GM19397 (cell line): ENCODE results near the gene PLCB2.

Source experiments
- ATAC-seq: cut with Tn5 transposase; IDR thresholded peaks from one replicate; pipeline ENCODE4 v1.9.1; 2021; ENCODE audit warnings: mild to moderate bottlenecking, moderate library complexity; ENCODE audit not compliant: unreplicated experiment

Gene PLCB2

DNA sequence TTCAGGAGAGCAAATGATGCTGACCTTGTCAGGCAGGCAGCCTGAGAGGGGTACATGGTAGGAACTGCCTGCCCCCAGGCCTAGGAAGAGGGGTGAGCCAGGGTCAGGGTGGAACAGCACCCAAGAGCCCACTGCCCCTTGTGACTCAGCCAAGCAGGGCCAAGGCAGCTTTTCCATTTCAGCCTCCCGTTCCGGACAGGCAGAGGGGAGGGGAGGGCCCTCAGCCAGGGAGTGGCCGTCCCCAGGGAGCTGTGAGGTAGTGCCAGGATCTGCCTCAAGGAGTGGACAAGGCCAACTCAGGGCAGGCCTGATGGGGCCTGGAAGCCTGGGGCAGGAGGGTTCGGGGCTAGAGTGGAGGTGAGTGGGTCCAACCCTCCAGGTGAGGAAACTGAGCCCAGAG is 19.8 kb downstream of the PLCB2 start:
- no peak for ATAC-seq

DNA sequence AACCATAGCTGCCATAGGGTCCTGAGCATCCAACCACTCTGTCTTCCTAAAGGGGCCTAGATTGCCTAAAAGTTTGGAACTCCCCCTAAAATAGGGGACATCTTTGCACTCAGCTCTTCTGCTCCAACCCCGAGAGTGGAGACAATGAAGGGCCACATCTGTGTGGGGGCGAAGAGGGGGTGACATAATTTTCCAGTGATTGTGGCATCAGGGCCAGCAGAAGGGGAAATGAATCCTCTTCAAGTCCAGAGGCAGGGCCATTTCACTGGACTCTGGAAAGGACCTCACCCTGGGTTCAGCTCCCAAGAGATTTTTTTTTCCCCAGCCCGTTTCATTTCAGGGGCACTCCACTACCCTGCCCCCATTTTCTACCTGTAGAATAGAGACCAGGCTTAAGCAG is 20.2 kb downstream of the PLCB2 start:
- no peak for ATAC-seq

- ATAC-seq = no peak
Observed at GRCh38 chr15:40286794-40287193, 20.9 kb downstream of the PLCB2 start.

DNA sequence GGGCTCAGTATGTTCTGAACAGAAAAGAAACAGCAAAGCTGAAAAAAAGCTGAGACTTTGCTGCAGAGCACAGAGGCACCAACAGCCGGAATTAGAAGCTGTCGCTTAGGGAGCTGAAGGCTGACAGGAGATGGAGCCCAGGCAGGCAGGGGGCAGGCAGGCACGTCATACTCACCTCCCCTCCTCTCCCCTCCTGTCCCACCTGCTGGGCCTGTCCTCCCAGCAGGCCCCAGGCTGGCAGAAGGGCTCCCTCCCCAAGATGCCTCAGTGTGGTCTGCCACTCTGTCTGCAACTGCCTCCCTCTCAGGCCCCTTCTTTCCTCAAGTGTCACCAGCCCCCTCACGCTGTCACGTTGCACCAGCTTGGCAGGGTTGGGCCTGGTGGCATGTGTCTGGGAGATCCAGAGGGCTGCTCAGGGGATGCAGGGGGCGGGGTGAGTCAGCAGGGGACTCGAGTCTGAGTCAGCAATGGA is 21.6 kb downstream of the PLCB2 start:
- no peak for ATAC-seq

- ATAC-seq = no peak
Observed at GRCh38 chr15:40285554-40286011, 22.2 kb downstream of the PLCB2 start.

GRCh38 chr15:40285151-40285550 is 22.6 kb downstream of the PLCB2 start:
- ATAC-seq = no peak

- ATAC-seq = no peak
Observed at GRCh38 chr15:40283615-40284300, 24.0 kb downstream of the PLCB2 start.

DNA sequence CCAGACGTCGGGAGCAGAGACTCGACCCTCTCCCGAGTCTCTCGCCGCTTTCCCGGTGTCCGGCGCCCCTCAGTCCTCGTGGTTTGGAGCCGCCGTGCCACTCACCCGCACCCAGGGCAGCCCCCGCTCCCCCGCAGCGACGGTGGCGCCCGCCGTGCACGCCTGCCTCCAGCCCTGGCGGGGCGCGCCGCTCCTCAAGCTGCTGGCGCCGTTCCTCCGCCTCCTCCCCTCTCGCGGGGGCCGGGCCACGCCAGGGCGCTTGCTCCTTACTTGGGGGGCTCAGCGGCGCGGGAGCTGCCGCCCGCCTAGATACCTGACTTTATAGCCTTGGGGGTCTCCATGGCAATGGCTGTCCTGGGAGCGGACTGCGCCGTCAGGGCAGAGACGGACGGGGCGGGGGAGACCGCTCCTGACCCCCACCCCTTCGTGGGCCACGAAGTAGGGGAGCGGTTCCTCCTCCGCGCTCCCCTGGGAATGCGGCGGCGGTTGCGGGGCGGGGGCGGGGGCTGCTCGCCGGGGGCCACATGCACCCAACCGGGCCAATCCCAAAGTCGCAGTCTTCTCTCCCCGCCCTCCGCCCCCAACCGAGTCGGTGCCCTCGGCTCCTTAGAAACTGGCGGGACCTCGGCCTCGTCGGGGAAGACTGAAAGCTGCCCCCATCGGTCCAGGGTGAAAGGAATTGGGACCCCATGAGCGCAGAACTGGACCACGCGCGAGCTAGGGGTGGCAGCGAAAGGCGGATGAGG is 24.7 kb downstream of the PLCB2 start, which contains the start of gene ANKRD63:
Gene ANKRD63 (minus strand): TSS at position 196 of the 746 bp plus-strand sequence. CDS start 478 bp downstream, outside the sequence.
- no peak for ATAC-seq

GRCh38 chr15:40282147-40282868 is 25.4 kb downstream of the PLCB2 start:
- no peak for ATAC-seq

GRCh38 chr15:40281801-40282146 is 26.0 kb downstream of the PLCB2 start:
- no peak for ATAC-seq

DNA sequence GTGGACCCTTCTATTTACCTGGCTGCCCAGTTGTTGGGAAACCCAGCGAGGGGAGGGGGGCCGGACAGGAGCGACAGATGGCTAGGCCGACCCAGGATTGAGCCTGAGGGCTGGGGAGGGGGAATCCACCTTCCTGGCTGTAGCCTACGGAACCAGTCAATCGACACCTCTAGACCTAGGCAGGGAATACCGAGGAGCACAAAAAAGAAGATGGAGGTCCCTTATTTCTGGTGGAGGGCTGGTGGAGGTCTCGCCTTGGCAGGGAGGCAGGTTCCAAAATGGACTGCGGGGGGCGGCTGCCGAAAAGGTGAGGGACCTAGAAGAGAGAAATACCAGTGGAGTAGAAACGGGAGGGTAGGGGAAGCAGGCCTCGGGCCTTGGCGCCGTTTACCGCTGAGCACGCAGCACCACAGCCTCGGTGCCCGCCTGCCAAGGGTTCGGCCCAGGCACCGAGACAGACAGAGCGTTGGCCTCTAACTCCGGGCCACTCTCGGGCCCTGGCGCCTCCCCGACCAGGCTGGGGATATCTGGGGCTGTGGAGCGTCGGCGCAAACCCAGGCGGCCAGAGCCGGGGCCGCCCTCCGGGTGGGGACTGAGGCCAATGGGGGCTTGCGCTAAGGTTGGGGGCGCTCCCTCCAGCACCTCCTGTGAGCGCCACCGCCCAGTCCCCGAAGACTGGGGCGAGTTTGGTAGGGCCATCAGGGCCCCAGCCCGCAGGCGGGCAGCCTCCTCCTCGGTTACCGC is 26.5 kb downstream of the PLCB2 start:
- ATAC-seq = no peak

DNA sequence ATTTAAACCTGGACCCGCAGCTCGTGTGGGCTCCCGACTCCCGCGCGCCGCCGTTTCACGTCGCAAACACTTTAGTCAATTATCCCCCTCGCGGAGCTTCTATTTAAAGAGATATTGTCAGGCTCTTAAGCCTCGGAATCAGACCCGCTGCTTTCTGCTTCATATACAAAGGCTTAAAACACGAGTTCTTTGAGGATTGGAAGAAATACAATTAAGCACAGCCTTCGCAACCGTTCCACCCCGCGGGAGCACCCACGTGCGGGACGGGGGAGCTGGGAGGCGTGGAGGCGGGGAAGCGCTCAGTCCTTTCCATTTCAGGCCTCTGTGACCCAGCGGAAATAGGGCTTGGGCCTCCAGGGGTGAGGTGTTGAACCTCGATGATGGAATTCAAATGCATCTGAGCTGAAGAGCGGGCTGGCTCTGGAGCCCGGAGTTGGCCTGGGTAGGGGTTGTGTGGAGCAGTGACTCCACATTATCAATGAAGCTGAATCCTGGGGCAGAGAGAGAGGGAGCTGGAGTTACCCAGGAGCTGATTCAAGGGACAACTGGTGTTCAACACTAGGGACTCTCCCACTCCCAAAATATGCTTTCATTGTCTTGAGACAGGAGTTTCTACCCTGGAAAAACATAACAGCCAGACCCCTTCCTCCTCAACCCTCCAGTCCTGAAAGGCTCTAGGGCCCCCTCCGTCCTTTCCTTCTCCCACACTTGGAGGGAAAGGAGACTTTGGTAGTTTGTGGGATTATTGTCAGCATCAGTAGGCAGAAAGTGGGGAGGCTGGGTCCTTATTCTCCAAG is 27.3 kb downstream of the PLCB2 start:
- ATAC-seq = no peak

- ATAC-seq = no peak
Observed at GRCh38 chr15:40279437-40280141, 28.1 kb downstream of the PLCB2 start.

DNA sequence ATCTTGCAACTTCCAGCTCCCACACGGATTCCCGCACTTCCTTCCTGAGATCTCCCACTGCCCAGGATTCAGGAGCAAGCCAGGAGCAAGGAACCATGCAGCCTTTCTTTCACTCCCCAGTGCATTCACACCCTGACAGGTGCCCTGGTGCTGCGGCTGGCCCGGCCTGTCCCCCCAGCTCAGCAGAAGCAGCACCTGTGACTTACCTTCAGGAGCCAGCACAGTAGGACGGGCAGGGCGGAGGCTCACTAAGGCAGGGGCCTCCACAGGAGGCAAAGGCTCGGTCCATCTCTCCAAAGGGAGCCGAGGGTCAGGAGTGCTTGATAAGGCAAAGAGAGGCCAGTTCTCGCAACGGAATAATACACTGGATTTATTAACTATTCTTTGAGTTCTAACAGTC is 29.7 kb downstream of the PLCB2 start:
- ATAC-seq = no peak

DNA sequence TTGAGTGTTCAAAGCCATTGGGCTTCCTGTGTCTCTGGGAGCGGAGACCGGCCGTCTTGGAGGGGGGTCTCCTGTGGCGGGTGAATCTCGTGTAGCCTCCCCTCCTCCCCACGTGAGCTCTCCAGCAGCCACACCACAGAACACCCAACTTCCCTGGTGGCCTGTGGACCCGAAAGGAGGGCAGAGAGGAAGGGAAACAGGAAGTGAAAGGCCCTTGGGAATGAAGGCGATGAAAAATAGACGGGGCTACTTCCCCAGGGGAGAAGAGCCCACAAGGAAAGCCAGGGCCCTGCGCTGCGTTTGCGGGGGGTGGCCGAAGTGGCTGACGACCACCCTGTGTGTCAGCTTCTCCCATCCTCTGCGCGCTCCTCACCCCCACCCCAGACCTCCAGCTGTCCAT is 30.3 kb downstream of the PLCB2 start:
- no peak for ATAC-seq

GRCh38 chr15:40276927-40277326 is 30.8 kb downstream of the PLCB2 start:
- ATAC-seq = no peak

GRCh38 chr15:40275954-40276353 is 31.8 kb downstream of the PLCB2 start:
- ATAC-seq = no peak

- ATAC-seq = no peak
Observed at GRCh38 chr15:40275523-40275922, 32.2 kb downstream of the PLCB2 start.
